Measurements from ENCODE around the gene NUP37.

DNA sequence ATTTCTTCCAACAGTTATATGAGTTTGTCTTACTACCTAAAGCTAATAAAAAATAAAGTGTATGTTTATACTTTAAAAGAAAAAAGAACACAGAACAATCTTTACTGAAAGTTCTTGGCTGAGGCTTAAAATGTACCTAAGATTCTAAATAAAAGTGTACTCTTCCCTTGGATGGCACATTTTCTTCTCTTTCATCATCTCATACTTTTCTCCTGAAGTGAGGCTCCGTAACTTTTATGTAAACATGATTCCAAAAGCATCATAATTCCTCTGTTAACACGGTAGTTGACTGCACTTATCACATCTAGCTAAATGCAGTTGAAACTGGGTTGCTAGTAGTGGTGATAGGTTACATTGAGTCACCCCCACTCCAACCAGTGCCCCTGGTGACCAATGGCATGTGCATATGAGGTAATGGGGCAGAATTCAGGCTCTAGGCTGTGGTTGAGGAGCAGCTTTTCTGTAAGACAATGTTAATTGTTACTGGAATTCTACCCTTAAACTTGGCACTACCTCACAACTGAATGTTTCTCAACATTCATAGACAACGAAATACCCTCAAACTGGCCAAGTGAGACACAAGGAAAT lies 96.5 kb downstream of the NUP37 start:
- TF ChIP-seq, protein P1, sequence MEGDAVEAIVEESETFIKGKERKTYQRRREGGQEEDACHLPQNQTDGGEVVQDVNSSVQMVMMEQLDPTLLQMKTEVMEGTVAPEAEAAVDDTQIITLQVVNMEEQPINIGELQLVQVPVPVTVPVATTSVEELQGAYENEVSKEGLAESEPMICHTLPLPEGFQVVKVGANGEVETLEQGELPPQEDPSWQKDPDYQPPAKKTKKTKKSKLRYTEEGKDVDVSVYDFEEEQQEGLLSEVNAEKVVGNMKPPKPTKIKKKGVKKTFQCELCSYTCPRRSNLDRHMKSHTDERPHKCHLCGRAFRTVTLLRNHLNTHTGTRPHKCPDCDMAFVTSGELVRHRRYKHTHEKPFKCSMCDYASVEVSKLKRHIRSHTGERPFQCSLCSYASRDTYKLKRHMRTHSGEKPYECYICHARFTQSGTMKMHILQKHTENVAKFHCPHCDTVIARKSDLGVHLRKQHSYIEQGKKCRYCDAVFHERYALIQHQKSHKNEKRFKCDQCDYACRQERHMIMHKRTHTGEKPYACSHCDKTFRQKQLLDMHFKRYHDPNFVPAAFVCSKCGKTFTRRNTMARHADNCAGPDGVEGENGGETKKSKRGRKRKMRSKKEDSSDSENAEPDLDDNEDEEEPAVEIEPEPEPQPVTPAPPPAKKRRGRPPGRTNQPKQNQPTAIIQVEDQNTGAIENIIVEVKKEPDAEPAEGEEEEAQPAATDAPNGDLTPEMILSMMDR (conservative IDR thresholded peaks at IDR 0.05; ENCODE audit: low read length), result no peak
- no peak for TF ChIP-seq EZH2phosphoT487 (IDR thresholded peaks at IDR 0.05; ENCODE audit: borderline replicate concordance)
